Natural killer cell (primary cell): ENCODE data around the gene CRTAC1. TPM values are rescaled to one million over a fixed set of nuclear protein-coding genes. Genes with fewer than 3 reads are reported as not detected.

Experiments
- ATAC-seq, 3 donors: fragments of 150-1000 bp in 2 of 3; fragments of 200-7000 bp in 1 of 3; cut with Tn5 transposase; 1 replicate in 1 of 3; 2 replicates in 2 of 3; pipeline ENCODE4 v1.10.0; 2021; ENCODE audit warnings: mild to moderate bottlenecking in 2 of 3, moderate library complexity in 2 of 3
- DNase-seq, 2 donors: peaks; one replicate each; pipeline versions ENCODE4 v3.0.0 to v3.0.0-alpha.2; 2013 to 2021; ENCODE audit warnings: mixed read lengths in 1 of 2
- H3K27ac ChIP-seq: one replicate; pipeline ENCODE4 v1.5.1; 2013; ENCODE audit warnings: mild to moderate bottlenecking, low read length
- H3K27me3 ChIP-seq: one replicate; pipeline ENCODE4 v1.6.1; 2013; ENCODE audit warnings: low read length; ENCODE audit not compliant: control insufficient read depth, insufficient read depth
- H3K36me3 ChIP-seq: one replicate; pipeline ENCODE4 v1.6.1; 2013; ENCODE audit warnings: low read length; ENCODE audit not compliant: control insufficient read depth, insufficient read depth
- H3K4me1 ChIP-seq: one replicate; pipeline ENCODE4 v1.6.1; 2013; ENCODE audit warnings: low read length; ENCODE audit not compliant: control insufficient read depth, insufficient read depth
- H3K4me3 ChIP-seq: one replicate; pipeline ENCODE4 v1.5.1; 2013; ENCODE audit warnings: low read length
- H3K9me3 ChIP-seq: one replicate; pipeline ENCODE4 v1.6.1; 2013; ENCODE audit warnings: low read length; ENCODE audit not compliant: control insufficient read depth, insufficient read depth
- H3K27ac Mint-ChIP-seq, 2 donors: one replicate each; pipeline ENCODE4 v1.8.0; 2022; ENCODE audit warnings: mild to moderate bottlenecking in 2 of 2, mixed read lengths in 2 of 2, moderate library complexity in 1 of 2
- H3K27me3 Mint-ChIP-seq, 2 donors: one replicate each; pipeline ENCODE4 v1.8.0; 2022; ENCODE audit warnings: low read depth in 2 of 2, mixed read lengths in 2 of 2
- H3K36me3 Mint-ChIP-seq: one replicate; pipeline ENCODE4 v1.8.0; 2022; ENCODE audit warnings: mixed read lengths
- H3K4me1 Mint-ChIP-seq, 2 donors: one replicate each; pipeline ENCODE4 v1.8.0; 2022; ENCODE audit warnings: mixed read lengths in 2 of 2
- H3K4me3 Mint-ChIP-seq: one replicate; pipeline ENCODE4 v1.8.0; 2022; ENCODE audit warnings: mild to moderate bottlenecking, moderate library complexity, mixed read lengths
- H3K9me3 Mint-ChIP-seq, 2 donors: one replicate each; pipeline ENCODE4 v1.8.0; 2022; ENCODE audit warnings: mixed read lengths in 2 of 2
- WGBS: methylation state at CpG from one replicate; pipeline ENCODE4 v1.1.7; 2013; ENCODE audit warnings: missing lambda C conversion rate; ENCODE audit not compliant: insufficient coverage; 5-methylcytosine and 5-hydroxymethylcytosine counted together
- intact Hi-C: fragments of 100-400 bp; cut with micrococcal nuclease; formaldehyde crosslinking; loops from one replicate; pipeline ENCODE4 v1.14.2; 2022
- total RNA-seq, 4 donors: library from RNA; stranded (reverse); fragments of 120-200 nt in 1 of 4; gene quantifications; one replicate each; pipeline versions ENCODE4 v1.2.3 to v1.2.4, GENCODE V29; 2013 to 2022
- TF ChIP-seq, protein P1 (sequence below): fragments of 200-600 bp; IDR thresholded peaks from one replicate; pipeline ENCODE4 v1.8.0; 2022; ENCODE audit warnings: antibody characterized with exemption

Gene CRTAC1
- total RNA-seq, 3 donors from 2014 or later (not counting 1 experiment from before 2014, with no cell fraction given), result not detected

DNA sequence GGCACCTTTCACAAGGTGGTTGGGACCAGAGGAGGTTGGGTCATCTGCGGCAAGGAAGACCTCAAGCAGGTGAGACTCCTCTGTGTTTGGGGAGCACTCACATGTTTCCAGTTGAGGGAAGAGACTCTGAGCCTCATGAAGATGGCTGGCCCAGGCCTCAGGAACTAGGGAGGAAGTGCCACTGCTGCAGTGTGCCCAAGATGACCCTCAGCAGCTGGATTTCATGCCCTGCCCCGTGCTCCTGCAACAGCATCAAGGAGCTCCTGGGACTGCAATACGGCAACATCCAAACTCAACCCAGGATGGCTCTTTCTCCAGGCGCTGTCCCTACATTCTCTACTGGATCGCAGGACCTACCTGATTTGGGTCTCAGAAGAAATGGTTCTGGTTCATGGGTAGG lies 106.9 kb downstream of the CRTAC1 start:
- H3K4me1 Mint-ChIP-seq, result no peaks in the 10 kb centered on the region
- WGBS, result 86% methylated on average over 5 of the region's 5 CpGs
- Histone ChIP-seq H3K27me3 (peaks cover 3% of the 10 kb centered on the region), H3K4me3 (no peak overlapping the region), H3K9me3 (no peaks in the 10 kb centered on the region), H3K36me3 (no peaks in the 10 kb centered on the region), H3K27ac (no peak overlapping the region), H3K4me1 (no peaks in the 10 kb centered on the region)
- H3K4me3 Mint-ChIP-seq, result no peak overlapping the region
- ATAC-seq (no peak), DNase-seq (no peak)
- no peak overlapping the region for H3K27ac Mint-ChIP-seq
- TF ChIP-seq, protein P1, sequence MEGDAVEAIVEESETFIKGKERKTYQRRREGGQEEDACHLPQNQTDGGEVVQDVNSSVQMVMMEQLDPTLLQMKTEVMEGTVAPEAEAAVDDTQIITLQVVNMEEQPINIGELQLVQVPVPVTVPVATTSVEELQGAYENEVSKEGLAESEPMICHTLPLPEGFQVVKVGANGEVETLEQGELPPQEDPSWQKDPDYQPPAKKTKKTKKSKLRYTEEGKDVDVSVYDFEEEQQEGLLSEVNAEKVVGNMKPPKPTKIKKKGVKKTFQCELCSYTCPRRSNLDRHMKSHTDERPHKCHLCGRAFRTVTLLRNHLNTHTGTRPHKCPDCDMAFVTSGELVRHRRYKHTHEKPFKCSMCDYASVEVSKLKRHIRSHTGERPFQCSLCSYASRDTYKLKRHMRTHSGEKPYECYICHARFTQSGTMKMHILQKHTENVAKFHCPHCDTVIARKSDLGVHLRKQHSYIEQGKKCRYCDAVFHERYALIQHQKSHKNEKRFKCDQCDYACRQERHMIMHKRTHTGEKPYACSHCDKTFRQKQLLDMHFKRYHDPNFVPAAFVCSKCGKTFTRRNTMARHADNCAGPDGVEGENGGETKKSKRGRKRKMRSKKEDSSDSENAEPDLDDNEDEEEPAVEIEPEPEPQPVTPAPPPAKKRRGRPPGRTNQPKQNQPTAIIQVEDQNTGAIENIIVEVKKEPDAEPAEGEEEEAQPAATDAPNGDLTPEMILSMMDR, result no peak
- H3K9me3 Mint-ChIP-seq, result no peaks in the 10 kb centered on the region
- H3K27me3 Mint-ChIP-seq, result peaks cover 18 to 31% of the 10 kb centered on the region in 2 donors
- intact Hi-C loops, result no loop called here
- no peaks in the 10 kb centered on the region for H3K36me3 Mint-ChIP-seq

DNA sequence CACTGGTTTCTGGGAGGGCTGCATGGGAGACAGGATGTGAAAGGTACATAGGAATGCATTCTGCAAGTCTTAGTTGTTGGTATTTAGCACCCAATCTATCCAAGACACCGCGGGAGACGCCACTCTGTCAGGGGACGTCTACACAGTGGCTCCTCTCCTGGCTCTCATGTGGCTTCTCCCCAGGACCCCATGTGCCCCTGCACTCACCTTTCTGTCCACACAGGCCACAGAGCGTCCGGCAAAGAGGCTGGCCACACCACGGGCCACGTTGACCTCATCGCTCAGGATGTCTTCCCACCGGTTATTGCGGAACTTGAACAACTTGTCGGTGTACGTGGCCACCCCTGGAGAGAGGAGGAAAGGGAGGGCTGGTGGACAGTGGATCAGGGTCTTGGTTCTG lies 107.4 kb downstream of the CRTAC1 start:
- no peak for DNase-seq
- no peaks in the 10 kb centered on the region for H3K4me1 Mint-ChIP-seq
- no peaks in the 10 kb centered on the region for H3K36me3 Mint-ChIP-seq
- peaks cover 20 to 32% of the 10 kb centered on the region in 2 donors for H3K27me3 Mint-ChIP-seq
- Histone ChIP-seq H3K27me3 (peaks cover 3% of the 10 kb centered on the region), H3K9me3 (no peaks in the 10 kb centered on the region), H3K4me3 (no peak overlapping the region), H3K36me3 (no peaks in the 10 kb centered on the region), H3K4me1 (no peaks in the 10 kb centered on the region), H3K27ac (no peak overlapping the region)
- H3K27ac Mint-ChIP-seq, result no peak overlapping the region
- intact Hi-C loops, result no loop called here
- no peak for ATAC-seq
- TF ChIP-seq, protein P1, result no peak
- H3K9me3 Mint-ChIP-seq, result no peaks in the 10 kb centered on the region
- 93% methylated on average over 13 of the region's 13 CpGs for WGBS
- no peak overlapping the region for H3K4me3 Mint-ChIP-seq

DNA sequence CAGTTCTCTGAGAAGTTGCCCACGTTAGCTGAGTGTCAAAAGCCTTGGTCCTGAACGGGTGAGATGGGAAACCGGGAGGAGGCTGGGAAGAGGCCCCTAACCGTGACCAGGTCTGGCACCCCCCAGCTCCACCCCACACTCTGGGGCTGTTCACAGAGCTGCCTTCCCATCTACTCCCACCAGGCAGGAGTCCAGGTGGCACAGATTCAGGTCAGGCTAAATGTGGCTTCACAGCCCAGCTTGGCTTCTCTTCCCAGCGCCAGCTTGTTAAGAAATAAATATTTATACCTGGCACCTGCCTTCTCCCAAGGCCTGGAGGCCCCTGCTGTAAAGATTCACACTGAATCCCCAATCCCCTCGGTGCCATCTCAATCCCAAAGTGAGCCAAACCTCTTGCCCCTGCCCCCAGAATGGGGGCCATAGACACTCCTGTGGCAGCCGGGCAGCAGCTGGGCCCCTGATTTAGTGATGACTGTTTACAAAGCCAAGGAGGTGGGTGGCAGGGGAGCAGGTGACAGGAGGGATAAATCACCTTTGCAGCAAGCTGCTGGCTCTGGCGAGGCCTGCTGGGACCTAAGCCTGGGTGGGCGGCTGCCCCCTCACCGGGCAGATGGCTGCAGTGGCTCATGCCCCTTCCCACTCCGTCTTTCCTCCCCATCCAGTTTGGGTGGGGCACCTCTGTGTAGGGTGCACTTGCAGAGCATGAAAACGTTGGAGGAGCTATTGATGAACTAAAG lies 108.2 kb downstream of the CRTAC1 start:
- peaks cover 20 to 29% of the 10 kb centered on the region in 2 donors for H3K27me3 Mint-ChIP-seq
- H3K9me3 ChIP-seq, result no peaks in the 10 kb centered on the region

More for the DNA sequence above, 108.2 kb downstream of the CRTAC1 start:
- 68% methylated on average over 12 of the region's 12 CpGs for WGBS
- DNase-seq (no peak), ATAC-seq (no peak)
- Histone ChIP-seq H3K27me3 (no peaks in the 10 kb centered on the region), H3K4me1 (no peaks in the 10 kb centered on the region), H3K27ac (no peak overlapping the region), H3K4me3 (no peak overlapping the region), H3K36me3 (no peaks in the 10 kb centered on the region)
- no peaks in the 10 kb centered on the region for H3K36me3 Mint-ChIP-seq
- intact Hi-C loops, result no loop called here
- no peak overlapping the region for H3K27ac Mint-ChIP-seq
- no peaks in the 10 kb centered on the region for H3K4me1 Mint-ChIP-seq
- no peak overlapping the region for H3K4me3 Mint-ChIP-seq
- no peaks in the 10 kb centered on the region for H3K9me3 Mint-ChIP-seq
- TF ChIP-seq, protein P1, result no peak
